NCI-H82 (cell line): ENCODE results near the gene VPS45.
"Not testable (repeated sequence)": the region's sequence is repeated elsewhere in the genome, so short reads cannot be mapped to it uniquely, and the experiment has no call there.

Source experiments
- DNase-seq: peaks from one replicate; lab custom pipeline; 2025; lab: John Stamatoyannopoulos, UW

Gene VPS45, protein sequence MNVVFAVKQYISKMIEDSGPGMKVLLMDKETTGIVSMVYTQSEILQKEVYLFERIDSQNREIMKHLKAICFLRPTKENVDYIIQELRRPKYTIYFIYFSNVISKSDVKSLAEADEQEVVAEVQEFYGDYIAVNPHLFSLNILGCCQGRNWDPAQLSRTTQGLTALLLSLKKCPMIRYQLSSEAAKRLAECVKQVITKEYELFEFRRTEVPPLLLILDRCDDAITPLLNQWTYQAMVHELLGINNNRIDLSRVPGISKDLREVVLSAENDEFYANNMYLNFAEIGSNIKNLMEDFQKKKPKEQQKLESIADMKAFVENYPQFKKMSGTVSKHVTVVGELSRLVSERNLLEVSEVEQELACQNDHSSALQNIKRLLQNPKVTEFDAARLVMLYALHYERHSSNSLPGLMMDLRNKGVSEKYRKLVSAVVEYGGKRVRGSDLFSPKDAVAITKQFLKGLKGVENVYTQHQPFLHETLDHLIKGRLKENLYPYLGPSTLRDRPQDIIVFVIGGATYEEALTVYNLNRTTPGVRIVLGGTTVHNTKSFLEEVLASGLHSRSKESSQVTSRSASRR

DNA sequence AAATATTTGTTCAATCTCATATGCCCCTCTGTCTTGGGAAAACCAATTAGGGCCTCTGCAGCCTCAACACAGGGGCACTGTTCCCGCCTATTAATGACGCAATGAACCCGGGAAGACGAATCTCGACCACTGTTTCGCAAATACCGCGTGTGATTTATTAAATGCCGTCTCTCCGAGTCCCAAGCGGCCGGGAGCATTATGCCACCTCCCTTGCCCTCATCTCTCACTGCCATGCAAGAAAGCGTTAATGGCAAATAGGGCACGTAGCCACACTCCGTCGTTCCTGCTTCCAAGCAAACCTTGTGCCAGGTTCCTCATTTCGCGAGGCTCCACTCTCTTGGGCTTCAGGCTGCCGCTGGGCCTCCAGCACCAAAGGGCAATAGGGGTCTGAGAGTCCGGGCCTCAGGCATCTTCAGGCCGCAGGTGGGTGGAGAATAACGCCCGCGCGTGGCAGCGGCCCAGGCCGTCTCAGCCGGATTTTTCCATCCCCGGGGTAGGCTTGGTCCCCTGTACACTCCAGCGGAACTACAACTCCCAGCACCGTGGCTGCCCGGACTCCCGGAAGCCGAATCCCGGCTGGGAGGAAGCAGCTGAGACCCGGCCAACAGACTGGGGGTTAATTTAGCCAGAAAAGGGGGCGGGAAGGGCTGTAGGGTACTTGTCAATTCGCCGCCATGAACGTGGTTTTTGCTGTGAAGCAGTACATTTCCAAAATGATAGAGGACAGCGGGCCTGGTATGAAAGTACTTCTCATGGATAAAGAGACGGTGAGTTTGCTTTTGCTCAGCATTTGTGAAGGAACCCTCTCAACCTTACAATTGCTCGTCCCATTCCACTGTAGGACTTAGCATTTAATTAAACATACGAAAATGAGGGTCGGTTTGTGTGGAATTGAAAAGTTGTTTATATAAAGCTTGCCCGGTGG is at the start of gene VPS45:
VPS45 (plus strand) TSS at position 593 of the 925 bp plus-strand sequence; CDS start at position 675, 82 bp downstream.
- DNase-seq = peak; percentile 97

DNA sequence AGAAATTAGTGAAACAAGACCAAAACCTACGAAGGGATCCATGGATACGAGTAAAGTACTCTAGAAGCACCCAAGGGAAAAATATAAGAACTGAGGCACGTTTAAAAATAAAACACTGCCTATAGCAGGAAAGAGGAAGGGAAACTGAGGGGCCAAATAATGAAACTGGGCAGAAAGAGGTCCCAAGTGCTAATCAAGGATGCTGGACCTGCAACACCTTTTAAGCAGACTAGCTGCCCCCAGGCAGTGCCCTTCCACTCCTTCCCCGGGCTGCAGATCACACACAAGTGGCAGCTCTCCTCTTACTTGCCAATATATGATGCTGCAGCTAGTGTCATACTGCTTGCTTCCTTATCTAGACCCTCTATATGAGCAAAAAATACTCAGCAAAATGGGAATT is 49.4 kb upstream of the VPS45 start:
- no peak for DNase-seq

DNA sequence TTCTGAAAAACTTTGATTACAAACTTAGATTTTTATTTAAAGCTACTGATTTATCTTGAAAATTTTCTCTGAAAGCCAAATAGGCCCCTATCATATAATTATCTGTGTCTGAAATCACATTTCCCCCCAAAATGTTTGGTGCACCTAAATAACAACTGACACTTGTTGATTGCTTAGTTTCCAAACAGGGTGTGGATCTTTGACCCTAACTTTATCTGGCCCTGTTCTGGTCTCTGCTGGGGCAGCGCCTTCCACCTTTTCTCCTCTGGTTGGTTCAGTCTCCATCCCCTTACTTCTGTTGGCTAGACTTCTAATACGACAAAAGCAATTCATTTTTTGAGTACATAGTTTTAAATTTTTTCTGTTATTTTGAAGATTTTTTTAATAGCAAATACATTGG is 46.9 kb upstream of the VPS45 start:
- DNase-seq = no peak

DNA sequence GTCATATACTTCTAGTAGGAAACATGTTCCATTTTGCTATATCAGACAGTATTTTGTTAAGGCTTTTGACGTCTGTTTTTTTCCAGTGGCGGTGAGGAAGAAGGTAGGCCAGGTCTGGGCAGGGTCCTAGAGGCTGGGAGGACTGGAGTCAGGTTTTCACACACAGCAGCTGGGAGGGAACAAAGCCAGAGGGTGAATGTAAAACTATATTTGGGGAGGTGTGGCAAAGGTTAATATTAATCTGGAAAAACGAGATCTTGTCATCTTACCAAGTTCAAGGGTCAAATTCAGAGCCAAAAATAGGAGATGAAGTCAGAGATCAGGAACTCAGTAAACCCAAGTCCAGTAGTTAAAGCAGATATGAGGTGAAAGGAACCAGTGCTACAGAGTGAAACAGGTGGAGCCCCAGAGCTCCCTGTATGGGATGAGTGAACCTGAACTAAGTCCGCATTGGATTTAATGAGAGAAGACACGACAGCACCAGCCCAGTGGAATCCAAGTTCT is 46.3 kb upstream of the VPS45 start:
- no peak for DNase-seq

DNA sequence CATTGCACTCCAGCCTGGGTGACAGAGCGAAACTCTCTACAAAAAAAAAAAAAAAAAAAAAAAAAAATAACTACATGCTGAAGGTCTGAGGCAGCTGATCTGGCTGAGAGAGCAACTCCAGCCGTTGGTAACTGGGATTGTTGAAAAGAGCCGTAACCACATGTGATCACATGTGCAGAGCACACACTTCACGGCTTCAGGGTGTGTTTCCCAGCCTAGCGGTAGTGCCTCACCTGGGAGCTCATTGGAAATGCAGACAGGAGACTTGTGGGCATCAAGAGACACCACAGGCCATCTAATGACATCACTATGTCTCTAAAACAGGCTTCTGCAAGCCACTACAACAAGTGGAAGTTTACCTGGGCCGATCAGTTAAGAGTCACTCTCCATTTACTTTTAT is 45.2 kb upstream of the VPS45 start:
- DNase-seq = no peak

DNA sequence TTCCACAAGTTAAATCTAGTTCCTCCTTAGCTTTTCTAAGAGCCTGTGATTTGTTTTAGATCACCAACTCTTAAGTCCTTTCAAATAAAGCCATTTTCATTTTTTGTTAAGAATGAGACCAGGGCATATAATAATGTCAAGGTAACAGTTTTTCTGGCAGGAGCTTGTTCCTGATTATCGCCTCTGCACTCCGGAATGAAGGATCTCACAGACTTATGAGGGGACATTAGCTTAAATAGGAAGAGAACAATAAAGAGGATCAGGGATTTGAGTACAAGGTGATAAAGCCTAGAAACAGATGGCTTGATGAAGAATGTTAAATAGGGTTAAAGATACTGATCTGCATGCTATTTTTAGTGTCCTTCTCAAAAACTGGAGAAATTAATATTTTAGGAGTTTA is 43.4 kb upstream of the VPS45 start:
- peak; percentile 86 for DNase-seq

DNA sequence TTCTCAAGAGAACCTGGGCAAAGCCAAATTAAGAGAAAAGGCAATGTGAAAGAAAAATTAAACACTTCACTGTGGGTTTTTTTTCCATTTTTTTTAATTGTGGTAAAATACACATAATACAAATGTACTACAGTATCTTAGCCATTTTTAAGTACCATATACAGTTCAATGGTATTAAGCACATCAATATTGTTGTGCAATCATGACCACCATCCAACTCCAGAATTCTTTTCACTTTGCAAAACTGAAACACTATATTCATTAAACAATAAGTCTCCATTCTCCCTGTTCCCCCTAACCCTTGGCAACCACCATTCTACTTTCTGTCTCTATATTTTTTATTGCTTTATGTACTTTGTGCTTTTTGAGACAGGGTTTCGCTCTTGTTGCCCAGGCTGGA is 39.3 kb upstream of the VPS45 start:
- DNase-seq = no peak

DNA sequence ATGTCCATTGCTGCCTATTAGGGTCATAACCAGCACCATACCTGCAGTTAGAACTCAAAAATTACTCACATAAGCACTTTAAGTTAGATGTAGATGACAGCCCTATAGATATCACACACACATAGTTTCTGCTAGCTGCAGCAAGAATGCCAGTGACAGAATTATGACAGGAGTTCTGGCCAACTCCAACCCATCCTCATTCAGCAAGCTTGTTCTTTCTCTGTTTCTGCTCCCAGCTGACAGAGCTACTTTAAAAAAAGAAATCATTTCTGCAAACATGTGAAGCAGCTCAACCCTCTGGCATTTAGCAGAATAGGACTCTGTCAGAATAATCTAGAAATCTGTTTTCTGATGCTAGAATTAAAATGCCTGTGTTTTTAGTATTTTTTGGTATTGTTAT is 33.2 kb upstream of the VPS45 start:
- no peak for DNase-seq

DNA sequence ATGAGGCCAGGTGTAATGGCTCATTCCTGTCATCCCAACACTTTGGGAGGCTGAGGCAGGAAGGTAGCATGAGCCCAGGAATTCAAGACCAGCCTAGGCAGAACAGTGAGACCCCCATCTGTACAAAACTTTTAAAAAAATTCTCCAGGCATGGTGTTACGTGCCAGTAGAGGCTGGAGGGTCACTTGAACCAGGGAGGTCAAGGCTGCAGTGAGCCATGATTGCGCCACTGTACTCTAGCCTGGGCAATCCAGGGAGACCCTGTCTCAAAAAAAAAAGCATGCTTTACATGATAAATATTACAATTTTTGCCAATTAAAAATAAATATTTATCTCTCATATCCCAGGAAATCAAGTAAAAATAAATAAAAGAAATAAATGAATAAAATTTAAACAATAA is 17.6 kb upstream of the VPS45 start:
- DNase-seq = no peak

DNA sequence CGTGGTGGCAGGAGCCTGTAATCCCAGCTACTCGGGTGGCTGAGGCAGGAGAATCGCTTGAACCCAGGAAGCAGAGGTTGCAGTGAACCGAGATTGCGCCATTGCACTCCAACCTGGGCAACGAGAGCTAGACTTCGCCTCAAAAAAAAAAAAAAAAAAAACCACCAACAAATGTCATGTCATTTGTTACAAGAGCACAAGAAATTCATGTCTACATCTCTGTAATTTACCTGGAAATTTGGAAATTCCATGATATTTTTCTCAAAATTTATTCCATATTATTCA is 16.5 kb upstream of the VPS45 start:
- no peak for DNase-seq

DNA sequence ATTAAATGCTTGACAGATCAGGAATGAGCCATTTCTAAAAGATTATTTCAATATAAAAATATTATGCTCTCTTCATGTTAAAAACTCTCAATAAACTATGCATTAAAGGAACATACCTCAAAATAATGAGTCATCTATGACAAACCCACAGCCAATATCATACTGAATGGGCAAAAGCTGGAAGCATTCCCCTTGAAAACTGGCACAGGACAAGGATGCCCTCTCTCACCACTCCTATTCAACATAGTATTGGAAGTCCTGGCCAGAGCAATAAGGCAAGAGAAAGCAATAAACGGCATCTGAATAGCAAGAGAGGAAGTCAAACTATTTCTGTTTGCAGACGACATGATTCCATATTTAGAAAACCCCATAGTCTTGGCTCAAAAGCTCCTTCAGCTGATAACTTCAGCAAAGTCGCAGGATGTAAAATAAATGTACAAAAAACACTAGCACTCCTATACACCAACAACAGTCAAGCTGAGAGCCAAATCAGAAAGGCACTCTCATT is 15.6 kb upstream of the VPS45 start:
- DNase-seq = not testable (repeated sequence)

DNA sequence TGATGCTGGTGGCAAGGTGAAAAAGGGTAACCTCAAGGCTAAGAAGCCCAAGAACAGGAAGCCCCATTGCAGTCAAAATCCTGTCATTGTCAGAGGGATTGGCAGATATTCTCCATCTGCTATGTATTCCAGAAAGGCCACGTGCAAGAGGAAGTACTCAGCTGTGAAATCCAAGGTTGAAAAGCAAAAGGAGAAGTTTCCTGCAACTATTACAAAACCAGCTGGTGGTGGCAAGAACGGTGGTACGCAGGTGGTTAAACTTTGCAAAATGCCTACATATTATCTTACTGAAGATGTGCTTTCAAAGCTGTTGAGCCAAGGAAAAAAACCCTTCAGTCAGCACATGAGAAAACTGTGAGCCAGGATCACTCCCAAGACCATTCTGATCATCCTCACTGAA is 13.7 kb upstream of the VPS45 start:
- DNase-seq = no peak

DNA sequence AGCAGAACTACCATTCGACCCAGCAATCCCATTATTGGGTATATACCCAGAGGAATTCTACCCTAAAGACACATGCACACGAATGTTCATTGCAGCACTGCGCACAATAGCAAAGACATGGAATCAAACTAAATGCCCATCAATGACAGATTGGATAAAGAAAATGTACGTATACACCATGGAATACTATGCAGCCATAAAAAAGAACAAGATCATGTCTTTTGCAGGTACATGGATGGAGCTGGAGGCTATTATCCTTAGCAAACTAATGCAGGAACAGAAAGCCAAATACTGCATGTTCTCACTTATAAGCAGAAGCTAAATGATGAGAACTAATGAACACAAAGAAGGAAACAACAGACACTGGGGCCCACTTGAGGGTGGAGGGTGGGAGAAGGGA is 12.1 kb upstream of the VPS45 start:
- DNase-seq = not testable (repeated sequence)

DNA sequence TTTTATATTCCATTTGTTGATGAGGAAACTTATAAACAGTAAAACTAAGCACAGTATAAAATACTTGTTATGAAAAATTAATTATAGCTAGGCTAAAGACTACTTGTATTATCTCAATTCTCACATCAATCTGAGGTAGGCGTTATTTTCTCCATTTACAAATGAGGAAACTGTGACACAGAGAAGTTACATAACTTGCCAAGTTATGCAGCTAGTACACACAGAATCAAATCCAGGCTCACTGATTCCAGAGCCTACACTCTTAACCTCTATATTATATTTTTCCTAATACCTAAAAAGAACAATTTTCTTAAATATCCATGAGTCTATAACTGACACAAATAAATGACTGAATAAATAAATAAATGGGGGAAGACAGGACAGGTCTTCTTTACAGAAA is 11.2 kb upstream of the VPS45 start:
- DNase-seq = no peak

DNA sequence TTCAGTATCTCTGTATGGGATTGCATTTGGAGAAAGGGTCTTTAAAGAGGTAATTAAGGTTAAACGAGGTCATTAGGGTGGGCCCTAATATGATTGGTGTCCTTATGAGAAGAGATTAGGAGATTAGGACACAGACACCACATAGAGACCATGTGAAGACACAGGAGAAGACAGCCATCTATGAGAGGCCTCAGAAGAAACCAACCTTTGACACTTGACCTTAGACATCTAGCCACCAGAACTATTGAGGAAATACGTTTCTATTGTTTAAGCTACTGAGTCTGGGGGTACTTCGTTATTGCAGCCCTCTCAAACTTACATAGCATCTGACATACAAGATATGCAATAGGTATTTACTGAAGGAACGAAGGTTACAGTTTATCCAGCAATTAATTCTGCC is 7.3 kb upstream of the VPS45 start:
- peak; percentile 65 for DNase-seq

DNA sequence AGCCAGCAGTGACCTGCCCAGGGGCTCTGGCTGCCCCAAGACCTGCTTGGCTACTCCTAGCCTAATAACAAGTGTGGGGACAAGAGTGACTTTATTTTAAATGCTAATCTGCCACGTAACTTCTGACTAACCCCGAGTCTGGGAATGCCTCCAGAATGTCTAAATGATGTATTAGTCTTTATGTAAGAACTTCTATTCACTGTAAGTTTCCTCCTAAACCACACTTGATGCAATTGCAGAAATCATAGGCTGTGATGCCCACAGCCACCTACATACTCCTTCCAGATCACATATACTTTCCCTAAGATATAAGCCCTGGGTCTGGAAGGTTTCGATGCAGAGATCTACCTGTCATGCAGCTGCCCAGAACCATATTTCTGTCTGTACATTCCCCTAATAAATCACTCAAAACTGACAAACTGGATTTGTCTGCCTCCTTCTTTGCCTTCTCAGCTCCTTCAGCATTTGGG is 5.9 kb upstream of the VPS45 start:
- no peak for DNase-seq

DNA sequence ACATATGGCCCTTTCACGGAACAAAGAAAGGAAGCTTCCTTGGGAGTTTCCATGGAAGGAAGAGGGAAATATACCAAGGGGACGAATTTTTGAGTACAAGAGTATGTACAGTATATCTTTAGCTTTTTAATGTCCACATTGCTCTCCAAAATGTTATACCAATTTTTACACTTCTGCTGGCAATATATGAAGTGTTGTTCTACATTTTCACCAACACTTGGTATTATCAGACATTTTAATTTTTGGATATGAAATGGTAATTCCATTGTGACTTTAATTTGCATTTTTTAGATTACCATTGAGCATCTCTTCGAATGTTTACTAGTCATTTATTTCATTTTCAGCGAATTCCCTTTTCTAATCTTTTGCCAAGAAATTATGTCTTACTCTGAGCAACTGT is 5.5 kb upstream of the VPS45 start:
- no peak for DNase-seq

DNA sequence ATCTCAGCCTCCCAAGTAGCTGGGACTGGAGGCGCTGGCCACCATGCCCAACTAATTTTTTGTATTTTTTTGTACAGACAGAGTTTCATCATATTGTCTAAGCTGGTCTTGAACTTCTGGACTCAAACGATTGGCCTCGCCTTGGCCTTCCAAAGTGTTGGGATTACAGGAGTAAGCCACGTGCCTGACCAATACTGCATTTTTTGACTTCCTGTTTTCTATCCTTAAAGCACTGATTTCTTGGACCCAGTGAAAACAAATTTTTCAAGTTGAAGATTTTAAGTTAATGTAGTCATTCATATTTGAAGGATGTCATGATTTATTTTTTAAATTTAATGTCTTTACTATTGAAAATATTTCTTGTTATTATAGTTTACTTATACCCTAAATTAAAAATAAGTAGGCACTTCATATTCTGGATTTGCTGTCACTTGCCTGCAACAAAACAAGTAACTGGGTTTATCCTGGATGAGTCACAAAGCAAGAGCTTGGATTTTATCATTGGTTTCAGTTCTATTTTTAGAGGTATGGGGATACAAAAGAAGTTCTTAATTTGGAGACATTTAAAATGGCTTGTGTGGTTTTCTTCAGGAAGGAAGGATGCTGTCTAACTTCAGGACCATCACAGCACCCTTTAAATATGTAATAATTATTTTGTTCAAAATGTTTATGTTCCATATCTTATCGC is 2.2 kb upstream of the VPS45 start:
- DNase-seq = no peak

DNA sequence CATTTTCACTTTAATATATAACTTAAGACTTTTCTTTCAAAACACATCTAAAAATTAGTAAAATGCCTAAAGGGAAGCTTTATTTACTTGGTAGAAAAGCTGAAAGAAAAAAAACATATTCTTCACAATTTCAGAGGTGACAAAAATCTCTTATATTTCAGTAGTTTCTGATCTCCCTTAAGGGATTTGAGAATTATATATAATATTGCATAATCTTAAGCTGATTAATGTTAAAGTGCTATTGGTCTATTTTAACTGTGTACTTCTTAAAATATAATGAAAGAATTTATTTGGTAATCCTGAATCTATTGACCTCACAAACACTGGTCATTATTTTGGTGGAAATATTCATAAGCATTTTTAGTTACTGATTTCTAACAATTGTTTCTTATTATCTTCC is 1.2 kb upstream of the VPS45 start:
- no peak for DNase-seq

DNA sequence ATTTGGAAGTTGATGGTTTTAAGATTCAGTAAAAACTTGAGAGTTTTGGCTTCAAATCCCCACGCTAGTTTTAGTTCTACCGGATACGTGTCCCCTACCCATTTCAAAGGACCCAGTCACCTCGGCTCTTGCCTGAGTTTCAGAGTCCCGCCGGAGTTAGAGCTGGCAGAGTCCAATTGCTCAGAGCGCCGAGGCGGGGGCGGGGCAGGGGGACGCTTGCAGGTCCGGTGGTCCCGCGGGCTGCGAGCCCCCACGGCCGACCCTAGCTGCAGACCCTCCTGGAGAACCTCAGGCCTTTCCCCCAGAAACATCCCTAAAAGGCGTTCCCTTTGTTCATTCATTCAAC is 765 bp upstream of the VPS45 start:
- DNase-seq = peak; percentile 92

DNA sequence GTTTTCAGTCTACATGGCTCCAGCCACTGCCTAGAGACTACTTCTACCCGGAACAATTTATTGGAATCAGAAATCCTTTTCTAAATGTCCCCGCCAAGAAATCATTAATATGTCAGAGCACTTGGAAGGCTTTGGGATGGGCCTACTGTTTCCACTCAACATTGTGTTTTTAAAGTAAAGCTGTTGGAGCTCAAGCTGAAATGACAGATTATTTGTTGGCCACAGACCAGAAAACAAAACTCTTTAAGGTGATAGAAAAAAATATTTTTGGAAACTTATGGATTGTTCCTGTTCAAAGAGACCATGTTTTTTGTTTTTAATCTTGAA is 496 bp downstream of the VPS45 start:
- no peak for DNase-seq

DNA sequence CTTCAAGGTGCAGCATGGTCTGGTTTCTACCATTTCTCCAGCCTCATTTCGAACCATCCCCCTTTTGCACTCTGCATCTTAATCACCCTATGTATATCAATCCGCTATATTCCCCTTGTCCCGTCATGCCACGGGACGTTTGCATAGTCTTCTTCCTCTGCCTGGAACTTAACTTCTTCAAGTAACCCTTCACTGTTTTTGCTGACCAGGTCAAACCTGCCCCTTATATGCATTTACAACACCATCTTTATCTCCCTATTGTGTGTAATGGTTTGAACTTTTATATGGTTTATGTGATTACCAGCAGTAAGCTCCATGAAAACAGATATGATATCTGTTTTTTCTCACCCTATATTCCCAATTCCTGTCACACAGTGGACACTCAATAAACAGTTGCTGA is 2.3 kb downstream of the VPS45 start:
- DNase-seq = no peak
